Nephron (organoid): ENCODE measurements around the gene CEP41.

Source experiments
- H3K27ac Mint-ChIP-seq, 3 experiments: 2 replicates each; pipeline ENCODE4 v1.8.0; 2020; ENCODE audit warnings: mixed read lengths in 3 of 3, mild to moderate bottlenecking in 2 of 3, moderate library complexity in 1 of 3
- H3K27me3 Mint-ChIP-seq: 2 replicates; pipeline ENCODE4 v1.8.0; 2021; ENCODE audit warnings: low read depth, mild to moderate bottlenecking, moderate library complexity, mixed read lengths
- H3K36me3 Mint-ChIP-seq: 2 replicates; pipeline ENCODE4 v1.8.0; 2020; ENCODE audit warnings: low read depth, mixed read lengths
- H3K4me1 Mint-ChIP-seq: 2 replicates; pipeline ENCODE4 v1.8.0; 2020; ENCODE audit warnings: mixed read lengths
- H3K4me3 Mint-ChIP-seq, 3 experiments: 2 replicates each; pipeline ENCODE4 v1.8.0; 2020; ENCODE audit warnings: mild to moderate bottlenecking in 3 of 3, mixed read lengths in 3 of 3, moderate library complexity in 2 of 3
- H3K9me3 Mint-ChIP-seq: 2 replicates; pipeline ENCODE4 v1.8.0; 2020; ENCODE audit warnings: mixed read lengths
- CTCF ChIP-seq, 3 experiments: fragments of 200-600 bp; sonication (generic); IDR thresholded peaks; one replicate each; pipeline ENCODE4 v1.5.0; 2021; ENCODE audit warnings: antibody characterized with exemption in 3 of 3; ENCODE audit not compliant: unreplicated experiment in 3 of 3

Gene CEP41

DNA sequence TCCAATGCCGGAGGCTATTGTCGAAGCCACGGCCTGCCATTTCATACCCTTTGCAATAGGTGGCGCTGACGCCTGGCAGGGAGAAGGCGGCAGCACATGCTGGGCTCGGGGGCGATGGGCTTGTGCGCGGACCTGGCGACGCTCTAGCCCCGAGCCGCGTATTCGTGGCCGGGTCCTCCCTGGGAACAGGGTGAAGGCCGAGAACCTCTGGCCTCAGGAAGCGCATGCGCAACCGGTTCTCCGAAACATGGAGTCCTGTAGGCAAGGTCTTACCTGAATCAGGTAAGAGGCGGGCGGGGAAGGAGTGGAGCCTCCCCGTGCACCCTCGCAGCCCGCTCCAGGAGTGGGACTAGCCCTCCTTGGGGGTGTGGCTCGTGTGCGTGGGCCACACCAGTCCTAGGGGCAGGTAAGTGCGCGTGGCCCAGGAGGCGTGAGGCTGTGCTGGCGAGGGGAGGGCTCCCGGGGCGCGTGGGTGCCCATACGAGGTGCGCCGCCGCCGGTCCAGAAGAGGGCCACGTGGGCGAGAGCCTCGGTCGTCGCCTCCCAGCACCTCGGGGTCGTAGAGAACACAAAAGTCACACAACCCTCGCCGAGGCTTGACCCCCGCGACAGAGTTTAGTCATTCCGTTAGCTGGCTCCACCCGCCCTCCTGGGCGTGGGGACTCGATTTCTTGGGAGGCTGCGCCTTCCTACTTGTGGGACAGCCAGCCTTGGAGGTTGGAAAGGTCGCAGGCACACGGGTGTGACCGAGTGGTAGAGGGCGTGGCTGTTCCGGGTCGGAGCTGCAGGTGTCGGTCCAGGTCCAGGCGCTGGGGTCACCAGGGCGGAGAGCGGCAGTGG lies 45.5 kb upstream of the CEP41 start:
- no peaks in the 10 kb centered on the region for H3K36me3 Mint-ChIP-seq
- H3K4me1 Mint-ChIP-seq: peaks cover 85% of the 10 kb centered on the region
- peak; percentile 52 to 73 (median 61) for TF ChIP-seq CTCF (IDR thresholded peaks at IDR 0.05; ENCODE audit: unreplicated experiment in 3 of 3)
- H3K9me3 Mint-ChIP-seq: no peaks in the 10 kb centered on the region
- H3K27ac Mint-ChIP-seq: peak overlapping the region; percentile 98 to 100 (median 99)
- H3K27me3 Mint-ChIP-seq: no peaks in the 10 kb centered on the region
- H3K4me3 Mint-ChIP-seq: peak overlapping the region; percentile 71 to 80 (median 79)

- Mint-ChIP-seq H3K4me3 (peak overlapping the region; percentile 67 to 80 (median 79)), H3K36me3 (no peaks in the 10 kb centered on the region), H3K4me1 (peaks cover 81% of the 10 kb centered on the region), H3K27me3 (no peaks in the 10 kb centered on the region), H3K27ac (peak overlapping the region; percentile 90 to 99 (median 98)), H3K9me3 (no peaks in the 10 kb centered on the region)
- TF ChIP-seq CTCF (IDR thresholded peaks at IDR 0.05; ENCODE audit: unreplicated experiment in 3 of 3): no peak
Measured at GRCh38 chr7:130485734-130486113, 44.9 kb upstream of the CEP41 start.

- peaks cover 8% of the 10 kb centered on the region for H3K9me3 Mint-ChIP-seq
- H3K4me1 Mint-ChIP-seq: peaks cover 55% of the 10 kb centered on the region
- H3K27ac Mint-ChIP-seq: peak overlapping the region; percentile 53 to 99 (median 96)
- H3K36me3 Mint-ChIP-seq: peaks cover 3% of the 10 kb centered on the region
- H3K4me3 Mint-ChIP-seq: no peak overlapping the region
- no peak for TF ChIP-seq CTCF (IDR thresholded peaks at IDR 0.05; ENCODE audit: unreplicated experiment in 3 of 3)
- H3K27me3 Mint-ChIP-seq: no peaks in the 10 kb centered on the region
Measured at GRCh38 chr7:130483031-130483430, 42.2 kb upstream of the CEP41 start.

DNA sequence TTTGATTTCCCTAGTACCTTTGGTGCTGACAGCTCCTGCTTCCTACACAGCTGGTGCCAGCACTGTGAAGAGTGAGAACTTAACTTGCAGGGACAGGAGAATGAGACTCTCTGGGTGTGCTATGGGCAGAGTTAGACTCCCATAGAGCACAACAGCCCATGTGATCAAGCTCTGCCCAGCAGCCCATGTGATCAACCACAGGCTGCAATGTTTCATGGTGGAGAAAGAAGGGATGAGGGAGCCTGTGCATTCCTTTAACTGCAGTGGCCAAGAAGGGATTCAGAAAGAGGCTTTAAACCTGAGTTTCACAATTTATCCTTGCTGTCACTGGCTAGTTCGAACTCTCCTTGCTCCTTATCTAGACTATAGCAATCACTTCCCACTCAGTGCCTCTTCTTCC lies 41.1 kb upstream of the CEP41 start:
- Mint-ChIP-seq H3K4me1 (peaks cover 48% of the 10 kb centered on the region), H3K27me3 (no peaks in the 10 kb centered on the region), H3K4me3 (peak overlapping the region in 1 of 3 experiments; percentile 42), H3K9me3 (peaks cover 10% of the 10 kb centered on the region), H3K27ac (peak overlapping the region; percentile 53 to 99 (median 96)), H3K36me3 (peaks cover 3% of the 10 kb centered on the region)
- no peak for TF ChIP-seq CTCF (IDR thresholded peaks at IDR 0.05; ENCODE audit: unreplicated experiment in 3 of 3)

DNA sequence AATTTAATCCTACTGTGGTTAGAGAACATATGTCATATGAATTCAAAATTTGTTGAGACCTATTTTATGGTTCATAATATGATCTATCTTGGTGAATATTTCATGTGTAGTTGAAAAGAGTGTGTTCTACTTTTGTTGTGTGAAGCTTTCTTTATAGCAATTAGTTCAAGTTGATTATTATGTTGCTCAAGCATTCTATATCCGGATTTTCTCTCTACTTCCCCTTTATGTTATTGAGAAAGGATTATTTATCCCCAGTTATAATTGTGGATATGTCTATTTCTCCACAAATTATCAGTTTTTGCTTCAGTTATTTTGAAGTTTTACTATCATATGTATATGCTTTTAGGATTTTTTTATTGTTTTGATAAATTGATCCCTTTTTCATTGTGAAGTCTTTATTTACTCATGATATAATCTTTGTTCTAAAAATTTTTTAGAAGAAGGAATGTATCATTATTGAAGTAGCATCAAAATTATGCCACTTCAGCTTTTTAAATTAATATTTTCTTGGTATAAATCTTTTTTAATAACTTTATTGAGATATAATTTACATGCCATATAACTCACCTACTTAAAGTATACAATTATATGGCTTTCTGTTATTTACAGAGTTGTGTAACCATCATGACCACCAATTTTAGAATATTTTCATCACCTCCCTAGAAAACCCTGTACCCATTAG lies 39.0 kb upstream of the CEP41 start:
- Mint-ChIP-seq H3K4me3 (no peak overlapping the region), H3K9me3 (peaks cover 10% of the 10 kb centered on the region), H3K27me3 (no peaks in the 10 kb centered on the region), H3K4me1 (peaks cover 51% of the 10 kb centered on the region), H3K36me3 (peaks cover 3% of the 10 kb centered on the region), H3K27ac (peak overlapping the region in 1 of 3 experiments; percentile 43)
- TF ChIP-seq CTCF (IDR thresholded peaks at IDR 0.05; ENCODE audit: unreplicated experiment in 3 of 3): no peak
